HS-5 (cell line): Measurements from ENCODE around the gene DMD.
"Not testable (repeated sequence)": the region's sequence is repeated elsewhere in the genome, so short reads cannot be mapped to it uniquely, and the experiment has no call there.

Experiments used
- DNase-seq: peaks from one replicate; pipeline ENCODE4 v3.0.0-alpha.2; 2012; ENCODE audit warnings: low read depth

Gene DMD

GRCh38 chrX:33211356-33212260 lies at the start of gene DMD:
TSS of gene DMD (minus strand) at chrX:33211549. CDS start at chrX:33211312, 237 bp downstream.
- DNase-seq, result no peak

GRCh38 chrX:33252306-33252825 lies 41.0 kb upstream of the DMD start:
- no peak for DNase-seq

GRCh38 chrX:33218819-33219218 lies 7.5 kb upstream of the DMD start:
- DNase-seq, result no peak

GRCh38 chrX:33210156-33210555 lies 1.2 kb downstream of the DMD start:
- DNase-seq, result no peak

- no peak for DNase-seq
Observed at GRCh38 chrX:33207056-33207455, 4.3 kb downstream of the DMD start.

- DNase-seq, result no peak
Observed at GRCh38 chrX:33205321-33205720, 6.0 kb downstream of the DMD start.

GRCh38 chrX:33204889-33205288 lies 6.5 kb downstream of the DMD start:
- DNase-seq, result no peak

- DNase-seq, result no peak
Observed at GRCh38 chrX:33198561-33199279, 12.6 kb downstream of the DMD start.

GRCh38 chrX:33195698-33196097 lies 15.7 kb downstream of the DMD start:
- no peak for DNase-seq

- no peak for DNase-seq
Observed at GRCh38 chrX:33194876-33195433, 16.4 kb downstream of the DMD start.

- DNase-seq, result no peak
Observed at GRCh38 chrX:33194289-33194688, 17.1 kb downstream of the DMD start.

GRCh38 chrX:33190016-33190415 lies 21.3 kb downstream of the DMD start:
- no peak for DNase-seq

GRCh38 chrX:33188881-33189280 lies 22.5 kb downstream of the DMD start:
- no peak for DNase-seq

GRCh38 chrX:33188286-33188685 lies 23.1 kb downstream of the DMD start:
- no peak for DNase-seq

GRCh38 chrX:33184803-33185202 lies 26.5 kb downstream of the DMD start:
- not testable (repeated sequence) for DNase-seq

GRCh38 chrX:33183361-33183760 lies 28.0 kb downstream of the DMD start:
- no peak for DNase-seq

- DNase-seq, result no peak
Observed at GRCh38 chrX:33178690-33179089, 32.7 kb downstream of the DMD start.

GRCh38 chrX:33178218-33178617 lies 33.1 kb downstream of the DMD start:
- no peak for DNase-seq

- DNase-seq, result no peak
Observed at GRCh38 chrX:33175201-33175600, 36.1 kb downstream of the DMD start.

- no peak for DNase-seq
Observed at GRCh38 chrX:33171041-33171440, 40.3 kb downstream of the DMD start.

GRCh38 chrX:33161829-33162228 lies 49.5 kb downstream of the DMD start:
- no peak for DNase-seq

- no peak for DNase-seq
Observed at GRCh38 chrX:33160273-33160672, 51.1 kb downstream of the DMD start.
